GM13976 (cell line): ENCODE measurements around the gene SCTR.

Experiments used
- DNase-seq: peaks from one replicate; pipeline ENCODE4 v3.0.0; 2012; ENCODE audit warnings: low spot score
- in situ Hi-C: fragments of 300-500 bp; cut with MboI; formaldehyde crosslinking; loops from one replicate; pipeline ENCODE4 v1.12.0; 2022; ENCODE audit warnings: low sequenced_read_pairs, mixed read lengths, inconsistent platforms; ENCODE audit not compliant: unreplicated experiment
- TF ChIP-seq, protein P1 (sequence below): IDR thresholded peaks from 2 replicates; pipeline ENCODE4 v1.5.1; 2012; ENCODE audit warnings: borderline replicate concordance, mild to moderate bottlenecking; ENCODE audit not compliant: insufficient read depth; ENCODE audit errors: extremely low read depth, missing control alignments, control extremely low read depth

SCTR gene

DNA sequence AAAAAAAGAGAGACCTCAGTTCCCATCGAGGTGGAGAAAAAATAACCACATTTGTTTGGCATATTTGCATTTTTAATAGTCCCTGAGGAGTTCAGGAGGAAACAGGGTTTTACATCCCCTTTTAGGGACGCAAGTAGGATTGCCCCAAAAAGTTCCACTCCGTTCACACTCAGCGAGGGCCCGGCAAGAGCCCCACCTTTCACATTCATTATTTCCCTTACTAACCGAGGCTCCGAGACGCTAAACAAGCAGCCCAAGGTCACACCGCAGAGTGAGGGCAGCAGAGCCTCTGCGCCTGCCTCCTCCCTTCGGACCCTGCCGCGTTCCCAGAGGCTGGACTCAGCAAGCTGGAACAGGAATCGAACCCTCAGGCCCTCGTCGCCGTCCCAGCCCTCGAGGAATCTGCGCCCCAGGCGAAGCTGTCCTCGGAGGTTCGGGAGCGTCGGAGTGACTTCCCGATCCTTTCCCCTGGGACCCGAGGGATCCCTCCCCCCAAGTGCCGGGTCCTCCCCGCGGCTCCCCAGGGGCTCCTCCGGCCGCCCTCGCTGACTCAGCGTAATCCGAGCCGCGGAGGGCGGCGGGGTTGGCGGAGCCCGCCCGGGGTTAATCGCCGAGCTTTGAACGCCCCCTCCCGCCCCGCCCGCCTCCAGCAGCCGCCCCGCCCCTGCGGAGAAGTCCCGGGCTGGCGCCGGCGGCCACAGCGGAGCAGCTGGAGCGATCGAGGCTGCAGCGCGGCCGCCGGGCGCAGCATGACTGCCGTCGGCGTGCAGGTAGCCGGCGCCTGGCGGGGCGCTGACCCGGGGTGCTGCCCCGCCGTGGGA lies 92.9 kb downstream of the SCTR start, which contains the start of gene TMEM37:
Gene TMEM37 (plus strand): TSS at position 700 of the 821 bp plus-strand sequence. CDS start 50 bp downstream, at position 750.
- TF ChIP-seq, protein P1, sequence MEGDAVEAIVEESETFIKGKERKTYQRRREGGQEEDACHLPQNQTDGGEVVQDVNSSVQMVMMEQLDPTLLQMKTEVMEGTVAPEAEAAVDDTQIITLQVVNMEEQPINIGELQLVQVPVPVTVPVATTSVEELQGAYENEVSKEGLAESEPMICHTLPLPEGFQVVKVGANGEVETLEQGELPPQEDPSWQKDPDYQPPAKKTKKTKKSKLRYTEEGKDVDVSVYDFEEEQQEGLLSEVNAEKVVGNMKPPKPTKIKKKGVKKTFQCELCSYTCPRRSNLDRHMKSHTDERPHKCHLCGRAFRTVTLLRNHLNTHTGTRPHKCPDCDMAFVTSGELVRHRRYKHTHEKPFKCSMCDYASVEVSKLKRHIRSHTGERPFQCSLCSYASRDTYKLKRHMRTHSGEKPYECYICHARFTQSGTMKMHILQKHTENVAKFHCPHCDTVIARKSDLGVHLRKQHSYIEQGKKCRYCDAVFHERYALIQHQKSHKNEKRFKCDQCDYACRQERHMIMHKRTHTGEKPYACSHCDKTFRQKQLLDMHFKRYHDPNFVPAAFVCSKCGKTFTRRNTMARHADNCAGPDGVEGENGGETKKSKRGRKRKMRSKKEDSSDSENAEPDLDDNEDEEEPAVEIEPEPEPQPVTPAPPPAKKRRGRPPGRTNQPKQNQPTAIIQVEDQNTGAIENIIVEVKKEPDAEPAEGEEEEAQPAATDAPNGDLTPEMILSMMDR, result no peak
- peak; percentile 86 for DNase-seq
- in situ Hi-C loops, result no loop called here

DNA sequence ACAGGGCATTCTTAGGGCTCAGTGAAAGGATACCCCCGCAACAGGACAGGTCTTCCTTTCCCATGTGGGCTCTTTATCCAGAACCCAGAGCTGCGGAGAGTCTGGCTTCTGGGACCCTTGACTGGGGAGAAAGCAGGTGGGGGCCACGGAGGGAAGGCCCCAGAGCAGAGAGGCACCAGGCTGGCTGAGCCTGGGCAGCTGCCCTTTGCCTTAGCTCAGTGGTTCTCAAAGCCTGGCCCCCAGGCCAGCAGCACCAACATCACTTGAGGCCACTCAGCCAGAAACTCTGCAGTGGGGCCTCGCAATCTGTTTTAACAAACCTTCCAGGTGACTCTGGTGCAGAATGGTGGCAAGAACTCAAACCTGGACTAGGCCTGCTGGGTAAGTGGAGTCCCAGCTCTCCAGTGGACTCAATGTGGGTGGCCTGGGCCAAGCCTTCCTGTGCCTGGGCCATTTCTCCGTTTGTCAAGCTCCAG lies 94.2 kb downstream of the SCTR start:
- DNase-seq, result no peak
- in situ Hi-C loops, result no loop called here

DNA sequence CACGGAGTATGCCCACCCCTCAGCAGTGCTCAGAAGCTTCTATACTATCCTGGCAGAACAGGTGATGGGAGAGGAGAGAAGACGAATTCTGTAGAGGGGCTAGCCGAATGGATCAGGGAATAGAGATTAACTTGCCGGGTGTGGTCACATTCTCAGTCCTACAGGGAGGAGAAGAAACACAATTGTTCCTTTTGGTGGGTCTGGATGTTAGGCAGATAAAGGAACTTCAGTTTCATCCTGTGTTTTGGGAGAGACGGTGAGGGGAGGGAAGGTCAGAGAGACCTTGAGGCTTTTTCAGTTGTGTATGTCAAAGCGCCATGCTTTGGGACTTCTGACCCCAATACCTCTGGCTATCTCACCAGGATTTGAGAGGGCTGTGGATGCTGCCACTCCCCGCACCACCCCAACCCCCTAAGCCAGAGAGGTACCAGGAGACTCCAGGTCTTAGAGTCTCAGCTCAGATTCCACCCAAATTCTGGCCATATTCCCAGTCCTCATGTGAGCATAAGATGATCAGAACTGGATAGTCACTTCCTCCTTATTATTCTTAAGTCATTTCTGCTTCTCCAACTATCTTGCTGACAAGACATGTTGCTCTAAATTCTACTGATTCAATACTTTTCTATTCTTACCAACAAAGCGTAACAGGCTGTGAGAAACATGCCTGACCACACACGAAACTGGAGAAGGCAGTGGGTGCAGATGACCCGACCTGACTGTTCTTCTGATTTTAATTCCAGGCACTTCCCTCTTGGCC lies 94.9 kb downstream of the SCTR start:
- TF ChIP-seq, protein P1, result no peak
- in situ Hi-C loops, result no loop called here

More for the DNA sequence above, 94.2 kb downstream of the SCTR start:
- TF ChIP-seq, protein P1, result no peak

DNA sequence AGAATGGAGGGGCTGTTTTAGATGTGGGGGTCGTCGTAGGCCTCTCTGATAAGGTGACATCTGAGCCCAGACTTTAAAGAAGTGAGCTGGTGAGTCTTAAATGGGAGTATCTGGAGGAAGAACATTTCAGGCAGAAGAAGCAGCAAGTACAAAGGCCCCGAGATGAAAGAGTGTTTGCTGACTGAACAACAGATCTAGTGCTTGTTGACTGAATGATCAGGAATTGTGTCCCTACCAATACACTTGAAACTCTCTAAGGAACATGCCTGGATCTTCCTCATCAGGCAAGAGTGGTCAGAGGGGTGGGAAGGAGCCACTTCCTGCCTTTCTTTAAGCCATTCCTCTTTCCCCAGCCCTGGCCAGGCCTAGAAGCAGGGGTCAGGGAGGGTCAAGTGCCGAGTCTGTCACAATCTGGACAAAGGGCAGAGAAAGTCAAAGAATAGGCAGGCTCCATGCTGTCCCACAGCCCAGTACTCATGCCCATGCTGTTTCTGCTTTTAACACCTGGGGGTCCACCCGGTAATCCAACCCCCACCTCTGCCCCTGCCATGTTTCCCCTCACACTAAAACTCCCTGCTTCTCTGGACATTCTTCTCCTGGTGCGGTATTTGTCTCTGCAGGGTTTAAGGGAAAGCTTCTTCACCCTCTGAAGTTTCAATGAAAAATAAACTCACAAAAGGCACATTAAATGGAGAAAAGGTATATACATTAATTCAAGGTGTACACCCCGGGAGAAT lies 95.6 kb downstream of the SCTR start:
- DNase-seq, result no peak
- TF ChIP-seq, protein P1, result no peak
- in situ Hi-C loops, result no loop called here

More for the DNA sequence above, 94.9 kb downstream of the SCTR start:
- no peak for DNase-seq

DNA sequence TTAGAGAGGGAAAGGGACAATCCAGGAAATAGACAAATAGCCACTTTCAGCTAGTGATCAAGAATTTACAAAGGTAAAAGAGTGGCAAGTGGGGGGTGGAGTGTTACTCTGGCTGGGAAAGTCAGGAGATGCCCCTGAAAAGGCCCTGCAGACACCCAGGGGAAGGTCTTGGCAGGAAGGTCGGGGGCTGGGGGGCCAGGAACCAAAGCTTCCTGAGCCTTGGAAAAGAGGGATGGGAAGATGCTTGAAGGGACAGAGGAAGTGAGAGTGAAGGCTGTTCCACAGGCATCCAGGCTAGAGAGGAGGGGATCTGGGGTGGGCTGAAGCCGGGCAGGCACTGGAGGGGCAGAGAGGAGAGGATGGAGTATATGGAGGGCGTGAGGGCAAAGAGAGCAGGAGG lies 96.5 kb downstream of the SCTR start:
- in situ Hi-C loops, result no loop called here
- TF ChIP-seq, protein P1, result no peak
- DNase-seq, result no peak
